CD1c-positive myeloid dendritic cell (primary cell): ENCODE measurements around the gene TEC.

ENCODE experiments used
- DNase-seq: peaks from one replicate; pipeline ENCODE4 v3.0.0-alpha.2; 2016; ENCODE audit errors: extremely low spot score

Gene TEC

GRCh38 chr4:48122756-48123155 is 146.9 kb downstream of the TEC start:
- DNase-seq, result no peak

- DNase-seq, result no peak
Observed at GRCh38 chr4:48121180-48121579, 148.5 kb downstream of the TEC start.

GRCh38 chr4:48120132-48120531 is 149.5 kb downstream of the TEC start:
- no peak for DNase-seq

GRCh38 chr4:48119646-48120045 is 150.0 kb downstream of the TEC start:
- DNase-seq, result no peak

GRCh38 chr4:48118081-48118480 is 151.6 kb downstream of the TEC start:
- DNase-seq, result no peak

GRCh38 chr4:48116582-48116981 is 153.1 kb downstream of the TEC start:
- no peak for DNase-seq

- no peak for DNase-seq
Observed at GRCh38 chr4:48114412-48114811, 155.2 kb downstream of the TEC start.

GRCh38 chr4:48112017-48112667 is 157.5 kb downstream of the TEC start:
- no peak for DNase-seq

GRCh38 chr4:48110452-48110978 is 159.1 kb downstream of the TEC start:
- DNase-seq, result no peak

GRCh38 chr4:48109413-48110263 is 160.0 kb downstream of the TEC start:
- peak; percentile 29 for DNase-seq

- no peak for DNase-seq
Observed at GRCh38 chr4:48108309-48109073, 161.1 kb downstream of the TEC start.

GRCh38 chr4:48105230-48105629 is 164.4 kb downstream of the TEC start:
- no peak for DNase-seq

- no peak for DNase-seq
Observed at GRCh38 chr4:48103483-48104139, 166.0 kb downstream of the TEC start.

- DNase-seq, result no peak
Observed at GRCh38 chr4:48102303-48102702, 167.3 kb downstream of the TEC start.

GRCh38 chr4:48100256-48100655 is 169.4 kb downstream of the TEC start:
- DNase-seq, result no peak

- no peak for DNase-seq
Observed at GRCh38 chr4:48095441-48095840, 174.2 kb downstream of the TEC start.

GRCh38 chr4:48093991-48094416 is 175.6 kb downstream of the TEC start:
- DNase-seq, result no peak

- DNase-seq, result no peak
Observed at GRCh38 chr4:48090621-48091020, 179.0 kb downstream of the TEC start.

GRCh38 chr4:48085821-48086589 is 183.6 kb downstream of the TEC start:
- DNase-seq, result no peak
